ENCODE results near the gene KRT80. TPM values are rescaled to one million over a fixed set of nuclear protein-coding genes. Genes with fewer than 3 reads are reported as not detected.

Gene KRT80
- total and polyA plus RNA-seq, 2 donors from 2014 or later = 1.0 to 12.3 TPM

DNA sequence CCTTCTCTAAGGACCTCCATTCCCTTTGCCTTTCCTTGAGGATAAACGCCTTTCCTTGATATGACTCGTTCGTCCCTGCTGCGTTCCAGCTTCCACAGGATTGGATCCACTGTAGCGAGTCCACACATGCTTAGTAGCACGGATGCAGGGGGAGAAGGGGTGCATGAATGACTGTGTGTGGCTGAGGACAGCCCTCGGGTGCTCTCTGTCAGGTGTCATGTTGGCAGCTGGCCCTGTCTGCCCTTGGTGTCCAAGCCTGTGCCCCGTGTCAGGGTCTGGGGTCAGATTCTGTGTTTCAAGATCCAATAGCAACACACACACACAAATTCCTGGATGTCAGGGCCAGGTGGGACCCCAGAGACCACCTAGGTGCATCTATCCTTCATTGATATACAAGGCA lies 17.5 kb upstream of the KRT80 start:
- Histone ChIP-seq H3K36me3 (ENCODE audit: control insufficient read depth in 2 of 3, insufficient read depth in 3 of 3, low read length in 3 of 3) (no peaks in the 10 kb centered on the region), H3K4me1 (ENCODE audit: control insufficient read depth in 2 of 3, insufficient read depth in 2 of 3, low read depth in 1 of 3, low read length in 3 of 3) (peaks cover 0 to 6% (median 0%) of the 10 kb centered on the region in 3 donors), H3K9ac (ENCODE audit: low read length in 3 of 3) (no peak overlapping the region), H3K4me3 (ENCODE audit: low read length in 3 of 3) (no peak overlapping the region), H3K9me3 (ENCODE audit: control insufficient read depth in 2 of 3, insufficient read depth in 1 of 3, low read length in 3 of 3) (no peaks in the 10 kb centered on the region), H3K27ac (ENCODE audit: low read depth in 2 of 2, low read length in 2 of 2) (no peak overlapping the region), H3K27me3 (ENCODE audit: control insufficient read depth, insufficient read depth, low read length) (no peaks in the 10 kb centered on the region)
- FAIRE-seq = no peak
- TF ChIP-seq, protein P1, sequence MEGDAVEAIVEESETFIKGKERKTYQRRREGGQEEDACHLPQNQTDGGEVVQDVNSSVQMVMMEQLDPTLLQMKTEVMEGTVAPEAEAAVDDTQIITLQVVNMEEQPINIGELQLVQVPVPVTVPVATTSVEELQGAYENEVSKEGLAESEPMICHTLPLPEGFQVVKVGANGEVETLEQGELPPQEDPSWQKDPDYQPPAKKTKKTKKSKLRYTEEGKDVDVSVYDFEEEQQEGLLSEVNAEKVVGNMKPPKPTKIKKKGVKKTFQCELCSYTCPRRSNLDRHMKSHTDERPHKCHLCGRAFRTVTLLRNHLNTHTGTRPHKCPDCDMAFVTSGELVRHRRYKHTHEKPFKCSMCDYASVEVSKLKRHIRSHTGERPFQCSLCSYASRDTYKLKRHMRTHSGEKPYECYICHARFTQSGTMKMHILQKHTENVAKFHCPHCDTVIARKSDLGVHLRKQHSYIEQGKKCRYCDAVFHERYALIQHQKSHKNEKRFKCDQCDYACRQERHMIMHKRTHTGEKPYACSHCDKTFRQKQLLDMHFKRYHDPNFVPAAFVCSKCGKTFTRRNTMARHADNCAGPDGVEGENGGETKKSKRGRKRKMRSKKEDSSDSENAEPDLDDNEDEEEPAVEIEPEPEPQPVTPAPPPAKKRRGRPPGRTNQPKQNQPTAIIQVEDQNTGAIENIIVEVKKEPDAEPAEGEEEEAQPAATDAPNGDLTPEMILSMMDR (IDR thresholded peaks at IDR 0.05; ENCODE audit: borderline replicate concordance, extremely low read depth, insufficient read depth) = no peak
- intact Hi-C loops (cut with DNase I) = no loop called here
- DNase-seq = peak in 2 of 5 donors; percentile 28 to 52

DNA sequence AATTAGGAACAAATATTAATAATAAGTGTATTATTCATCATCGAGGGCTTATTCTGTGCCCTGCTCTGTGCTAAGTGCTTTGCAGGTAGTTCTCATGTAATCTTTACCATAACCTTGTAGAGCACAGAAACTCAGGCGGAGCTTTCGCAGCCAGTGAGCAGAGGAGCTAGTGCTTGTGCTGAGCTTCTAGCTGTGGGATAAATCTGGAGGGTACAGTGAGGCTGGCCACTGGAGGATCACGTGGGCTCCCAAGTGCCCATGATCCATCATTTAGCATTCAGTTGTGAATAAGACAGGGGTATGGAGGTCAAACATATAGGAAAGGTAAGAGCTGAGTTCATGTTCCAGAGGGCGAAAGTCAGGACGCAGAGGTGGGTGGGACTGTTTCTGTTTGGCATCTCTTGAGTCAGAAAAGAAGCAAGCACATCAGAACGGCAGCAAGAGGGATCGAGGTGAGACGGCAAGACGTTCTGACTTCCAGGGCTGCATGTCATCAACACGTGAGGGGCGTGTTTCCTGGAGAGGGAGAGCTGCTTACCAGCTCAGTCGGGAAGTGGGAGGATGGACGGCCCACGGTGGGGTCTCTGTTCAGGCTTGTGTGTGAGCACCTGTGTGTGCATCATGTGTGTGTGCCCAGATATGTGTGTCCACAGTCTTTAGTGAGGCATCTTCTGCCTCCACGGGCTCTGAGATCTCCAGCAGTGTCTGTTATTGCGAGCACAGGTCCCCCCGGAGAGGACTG lies 16.8 kb upstream of the KRT80 start:
- peaks cover 0 to under 1% (median 0%) of the 10 kb centered on the region in 3 donors for H3K4me1 ChIP-seq (ENCODE audit: control insufficient read depth in 2 of 3, insufficient read depth in 2 of 3, low read depth in 1 of 3, low read length in 3 of 3)
- DNase-seq (peak in 2 of 5 donors; percentile 24 to 57), FAIRE-seq (no peak)
- TF ChIP-seq, protein P1 (IDR thresholded peaks at IDR 0.05; ENCODE audit: borderline replicate concordance, extremely low read depth, insufficient read depth) = no peak
- H3K27ac ChIP-seq (ENCODE audit: low read depth in 2 of 2, low read length in 2 of 2) = no peak overlapping the region
- H3K36me3 ChIP-seq (ENCODE audit: control insufficient read depth in 2 of 3, insufficient read depth in 3 of 3, low read length in 3 of 3) = no peaks in the 10 kb centered on the region
- H3K9ac ChIP-seq (ENCODE audit: low read length in 3 of 3) = peak overlapping the region in 1 of 3 donors; percentile 2
- H3K9me3 ChIP-seq (ENCODE audit: control insufficient read depth in 2 of 3, insufficient read depth in 1 of 3, low read length in 3 of 3) = no peaks in the 10 kb centered on the region
- no peak overlapping the region for H3K4me3 ChIP-seq (ENCODE audit: low read length in 3 of 3)
- no peaks in the 10 kb centered on the region for H3K27me3 ChIP-seq (ENCODE audit: control insufficient read depth, insufficient read depth, low read length)
- intact Hi-C loops (cut with DNase I) = no loop called here

DNA sequence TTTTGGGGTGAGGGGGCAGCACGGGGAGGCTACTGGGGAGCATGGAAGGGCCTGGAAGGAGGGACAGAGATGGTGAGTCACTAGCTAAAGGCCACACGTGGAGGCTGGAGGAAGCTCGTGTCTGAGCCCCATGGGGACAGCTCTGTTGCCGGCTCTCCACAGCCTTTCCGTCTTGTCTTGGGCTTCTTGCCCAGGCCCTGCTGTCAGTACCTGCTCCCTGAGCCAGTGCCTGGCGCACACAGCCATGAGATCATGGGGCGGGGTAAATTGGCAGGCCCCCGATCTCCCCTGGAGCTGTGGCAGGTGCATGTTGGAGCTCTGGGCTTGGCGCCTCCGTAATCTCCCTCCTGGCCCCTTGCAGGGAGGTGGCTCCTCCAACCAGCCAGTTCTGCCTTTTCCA lies 16.1 kb upstream of the KRT80 start:
- H3K4me1 ChIP-seq (ENCODE audit: control insufficient read depth in 2 of 3, insufficient read depth in 2 of 3, low read depth in 1 of 3, low read length in 3 of 3) = peaks cover 0 to 3% (median 3%) of the 10 kb centered on the region in 3 donors
- no peak overlapping the region for H3K9ac ChIP-seq (ENCODE audit: low read length in 3 of 3)
- H3K27ac ChIP-seq (ENCODE audit: low read depth in 2 of 2, low read length in 2 of 2) = peak overlapping the region in 1 of 2 donors; percentile 34
- FAIRE-seq (no peak), DNase-seq (peak in 2 of 5 donors; percentile 47 to 91)
- no peak overlapping the region for H3K4me3 ChIP-seq (ENCODE audit: low read length in 3 of 3)
- intact Hi-C loops (cut with DNase I) = no loop called here
- no peaks in the 10 kb centered on the region for H3K27me3 ChIP-seq (ENCODE audit: control insufficient read depth, insufficient read depth, low read length)
- H3K36me3 ChIP-seq (ENCODE audit: control insufficient read depth in 2 of 3, insufficient read depth in 3 of 3, low read length in 3 of 3) = no peaks in the 10 kb centered on the region
- TF ChIP-seq, protein P1 (IDR thresholded peaks at IDR 0.05; ENCODE audit: borderline replicate concordance, extremely low read depth, insufficient read depth) = no peak
- H3K9me3 ChIP-seq (ENCODE audit: control insufficient read depth in 2 of 3, insufficient read depth in 1 of 3, low read length in 3 of 3) = no peaks in the 10 kb centered on the region
